Endothelial cell of umbilical vein (primary cell): ENCODE data around the gene ITGB3BP. TPM values are rescaled to one million over a fixed set of nuclear protein-coding genes. Genes with fewer than 3 reads are reported as not detected.

Experiments used
- BruUV-seq: library from RNA; stranded (reverse); fragments of 400-500 nt; replicated peaks from 2 replicates; lab custom pipeline; 2021; lab: Mats Ljungman, UMichigan
- CTCF ChIA-PET: fragments of 300-600, 350-600 bp; sonication (Branson Sonifier 250); formaldehyde crosslinking; loops from one replicate; lab custom pipeline; 2021; ENCODE audit warnings: antibody characterized with exemption, inconsistent platforms; lab: Charles Lee
- POLR2A ChIA-PET: fragments of 300-600, 350-600 bp; sonication (Branson Sonifier 250); formaldehyde crosslinking; loops from one replicate; lab custom pipeline; 2021; ENCODE audit warnings: antibody characterized with exemption, inconsistent platforms; lab: Charles Lee
- DNase-seq: peaks from one replicate; pipeline ENCODE4 v3.0.0-alpha.2; 2011; ENCODE audit warnings: low read depth, low spot score
- FAIRE-seq: peaks from 2 replicates; lab custom pipeline; 2011; peaks lifted over from hg19 to GRCh38; lab: Jason Lieb, UNC
- H2AFZ ChIP-seq: 2 replicates; pipeline ENCODE4 v1.6.0; 2012; ENCODE audit warnings: low read depth, low read length, control low read depth, inconsistent platforms
- H3K27ac ChIP-seq: 2 replicates; pipeline ENCODE4 v1.5.1; 2011; ENCODE audit warnings: low read depth, mild to moderate bottlenecking, control low read depth, low read length, moderate library complexity; ENCODE audit not compliant: insufficient read depth
- H3K27me3 ChIP-seq, 2 experiments: 2 replicates each; pipeline versions ENCODE4 v1.6.0 to v1.6.1; 2011; ENCODE audit warnings: low read length in 2 of 2, mixed read lengths in 1 of 2; ENCODE audit not compliant: control insufficient read depth in 2 of 2, insufficient read depth in 2 of 2
- H3K36me3 ChIP-seq, 2 experiments: 2 replicates in 1 of 2; 3 replicates in 1 of 2; pipeline ENCODE4 v1.5.1; 2011; ENCODE audit warnings: low read length in 2 of 2, mild to moderate bottlenecking in 1 of 2, moderate library complexity in 1 of 2; ENCODE audit not compliant: control insufficient read depth in 2 of 2, insufficient read depth in 2 of 2; ENCODE audit errors: extremely low read depth in 1 of 2
- H3K4me1 ChIP-seq: 3 replicates; pipeline ENCODE4 v1.5.1; 2011; ENCODE audit warnings: mild to moderate bottlenecking, low read length; ENCODE audit not compliant: control insufficient read depth, insufficient read depth; ENCODE audit errors: extremely low read depth
- H3K4me2 ChIP-seq: 2 replicates; pipeline ENCODE4 v1.6.1; 2011; ENCODE audit warnings: low read length, control low read depth, mixed read lengths; ENCODE audit not compliant: insufficient read depth
- H3K4me3 ChIP-seq, 3 experiments: fragments of 200-600 bp in 1 of 3; sonication (generic), shearing (Covaris generic) in 1 of 3; replicated peaks in 1 of 3; 2 replicates each; pipeline ENCODE4 v1.5.1; 2011 to 2016; ENCODE audit warnings: control low read depth in 3 of 3, low read length in 3 of 3, mild to moderate bottlenecking in 2 of 3, inconsistent platforms in 1 of 3, low read depth in 1 of 3, moderate library complexity in 1 of 3; ENCODE audit not compliant: insufficient read depth in 1 of 3
- H3K79me2 ChIP-seq: 2 replicates; pipeline ENCODE4 v1.6.0; 2012; ENCODE audit warnings: low read length, inconsistent platforms; ENCODE audit not compliant: control insufficient read depth, insufficient read depth
- H3K9ac ChIP-seq: replicated peaks from 2 replicates; pipeline ENCODE3; 2011; ENCODE audit warnings: low read length, control low read depth; ENCODE audit not compliant: insufficient read depth; ENCODE audit errors: extremely low read depth
- H3K9me1 ChIP-seq: replicated peaks from 3 replicates; pipeline ENCODE4 v1.6.0; 2011; ENCODE audit warnings: mild to moderate bottlenecking, low read length; ENCODE audit not compliant: control insufficient read depth, insufficient read depth; ENCODE audit errors: extremely low read depth
- H3K9me3 ChIP-seq: replicated peaks from 2 replicates; pipeline ENCODE4 v1.5.1; 2012; ENCODE audit warnings: low read length, inconsistent platforms; ENCODE audit not compliant: control insufficient read depth, insufficient read depth
- H4K20me1 ChIP-seq: replicated peaks from 2 replicates; pipeline ENCODE3; 2011; ENCODE audit warnings: mild to moderate bottlenecking, low read length; ENCODE audit not compliant: control insufficient read depth, insufficient read depth; ENCODE audit errors: extremely low read depth
- EZH2 ChIP-seq: IDR thresholded peaks from 2 replicates; pipeline ENCODE4 v1.6.1; 2012; ENCODE audit warnings: borderline replicate concordance, low read depth, mild to moderate bottlenecking, moderate library complexity, low read length, inconsistent platforms; ENCODE audit not compliant: severe bottlenecking
- FOS ChIP-seq: IDR thresholded peaks from 2 replicates; pipeline ENCODE4 v1.6.1; 2011; ENCODE audit warnings: mild to moderate bottlenecking, low read length, moderate library complexity, borderline replicate concordance; ENCODE audit not compliant: insufficient read depth
- GATA2 ChIP-seq: IDR thresholded peaks from 2 replicates; pipeline ENCODE4 v1.7.0; 2011; ENCODE audit warnings: low read depth, mild to moderate bottlenecking, moderate library complexity, mixed read lengths, low read length; ENCODE audit not compliant: insufficient read length, insufficient read depth
- JUN ChIP-seq: IDR thresholded peaks from 2 replicates; pipeline ENCODE4 v1.6.1; 2011; ENCODE audit warnings: borderline replicate concordance, low read depth; ENCODE audit not compliant: insufficient read length, insufficient read depth
- MYC ChIP-seq: IDR thresholded peaks from one replicate; pipeline ENCODE4 v1.6.1; 2011; ENCODE audit warnings: mild to moderate bottlenecking, low read depth, low read length
- POLR2A ChIP-seq: IDR thresholded peaks from 2 replicates; pipeline ENCODE4 v1.6.1; 2012; ENCODE audit warnings: low read depth, mild to moderate bottlenecking, control low read depth, low read length
- POLR2AphosphoS5 ChIP-seq: IDR thresholded peaks from 2 replicates; pipeline ENCODE4 v1.6.1; 2012; ENCODE audit warnings: low read depth, mild to moderate bottlenecking, control low read depth, low read length, moderate library complexity; ENCODE audit not compliant: insufficient read depth
- dilution Hi-C: fragments of 300-500 bp; cut with MboI; formaldehyde crosslinking; loops from one replicate; pipeline ENCODE4 v1.15.0; 2019; ENCODE audit warnings: low sequenced_read_pairs; ENCODE audit not compliant: extremely low pct_ligation_motif_present
- intact Hi-C: fragments of 100-400 bp; cut with micrococcal nuclease; formaldehyde crosslinking; loops from one replicate; pipeline ENCODE4 v1.10.0; 2022
- polyA plus RNA-seq, 4 experiments: library from polyadenylated mRNA; depleted of rRNA in 3 of 4; stranded (reverse) in 3 of 4; unstranded in 1 of 4; fragments of >200 nt; gene quantifications; 2 replicates each; pipeline versions ENCODE4 v1.2.1 to v1.2.3, GENCODE V29; 2011 to 2012; ENCODE audit warnings: missing spikeins in 1 of 4
- total RNA-seq: library from RNA; stranded (reverse); gene quantifications from 2 replicates; pipeline ENCODE4 v1.2.3, GENCODE V29; 2021
- TF ChIP-seq, protein P1 (sequence below): IDR thresholded peaks from 2 replicates; pipeline ENCODE4 v1.6.1; 2011; ENCODE audit not compliant: insufficient read depth, insufficient read length
- TF ChIP-seq, protein P2 (sequence below), 2 donors: IDR thresholded peaks; 1 replicate in 1 of 2; 2 replicates in 1 of 2; pipeline ENCODE4 v1.5.1; 2011; ENCODE audit warnings: low read length in 2 of 2, mild to moderate bottlenecking in 2 of 2, moderate library complexity in 2 of 2, control low read depth in 1 of 2, inconsistent platforms in 1 of 2, low read depth in 1 of 2; ENCODE audit not compliant: insufficient read depth in 1 of 2; ENCODE audit errors: extremely low read depth in 1 of 2

The ITGB3BP gene
- total and polyA plus RNA-seq, 2 donors (not counting 3 experiments of a cell fraction or from before 2014, with no cell fraction given): 5.3 to 24.4 TPM

DNA sequence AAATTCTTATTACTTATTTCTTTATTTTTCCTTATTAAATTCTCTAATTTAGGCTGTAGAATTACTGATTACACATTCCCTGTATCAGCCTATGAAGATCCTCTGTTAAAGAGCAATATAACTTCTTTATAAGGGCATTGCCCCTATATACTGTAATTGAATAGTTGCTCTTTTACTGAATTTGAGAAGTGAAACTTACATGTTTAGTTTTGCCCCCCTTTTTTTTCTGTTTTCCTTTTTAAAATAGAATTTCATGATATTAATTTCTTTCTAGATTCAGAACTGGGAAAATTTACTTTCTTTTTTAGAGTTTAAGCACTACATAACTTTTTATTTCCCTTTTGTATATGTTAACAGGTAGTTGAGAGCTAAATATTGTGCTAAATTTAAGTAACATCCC, 40.7 kb upstream of the ITGB3BP start:
- H3K4me1 ChIP-seq: no peaks in the 10 kb centered on the region
- TF ChIP-seq, protein P1, sequence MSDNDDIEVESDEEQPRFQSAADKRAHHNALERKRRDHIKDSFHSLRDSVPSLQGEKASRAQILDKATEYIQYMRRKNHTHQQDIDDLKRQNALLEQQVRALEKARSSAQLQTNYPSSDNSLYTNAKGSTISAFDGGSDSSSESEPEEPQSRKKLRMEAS: no peak
- no peak for TF ChIP-seq EZH2
- no peak for TF ChIP-seq FOS
- TF ChIP-seq POLR2A: no peak
- TF ChIP-seq JUN: no peak
- no peak for TF ChIP-seq POLR2AphosphoS5
- no peak for TF ChIP-seq MYC
- no peaks in the 10 kb centered on the region for H3K9me3 ChIP-seq
- H3K4me3 ChIP-seq: no peak overlapping the region
- dilution Hi-C loops: no loop called here
- H3K79me2 ChIP-seq: no peaks in the 10 kb centered on the region
- H3K27me3 ChIP-seq: no peaks in the 10 kb centered on the region
- H3K4me2 ChIP-seq: no peak overlapping the region
- no TSS peak for BruUV-seq
- H3K27ac ChIP-seq: no peak overlapping the region
- H2AFZ ChIP-seq: no peak overlapping the region
- CTCF ChIA-PET: interaction anchor here (0.8 to 1.0 kb wide), 3 partner anchors 8 to 26 kb away, joined by 3 to 5 read pairs (median 4); no protein-coding TSS in a partner anchor
- POLR2A ChIA-PET: no interaction called here
- intact Hi-C loops: no loop called here
- H4K20me1 ChIP-seq: no peaks in the 10 kb centered on the region
- H3K36me3 ChIP-seq: no peaks in the 10 kb centered on the region
- H3K9me1 ChIP-seq: no peaks in the 10 kb centered on the region
- FAIRE-seq: no peak
- DNase-seq: no peak
- no peak overlapping the region for H3K9ac ChIP-seq

DNA sequence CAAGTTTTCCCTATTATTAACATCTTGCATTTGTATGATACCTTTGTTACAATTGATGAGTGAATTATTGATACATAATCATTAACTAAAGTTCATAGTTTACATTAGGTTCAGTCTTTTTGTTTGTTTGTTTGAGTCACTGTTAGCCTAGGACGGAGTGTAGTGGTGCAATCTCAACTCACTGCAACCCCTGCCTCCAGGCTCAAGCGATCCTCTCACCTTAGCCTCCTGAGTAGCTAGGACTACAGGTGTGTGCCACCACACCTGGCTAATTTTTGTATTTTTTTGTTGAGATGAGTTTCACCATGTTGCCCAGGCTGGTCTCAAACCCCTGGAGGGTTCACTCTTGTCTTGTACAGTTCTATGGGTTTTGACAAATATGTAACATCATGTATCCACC, 36.3 kb upstream of the ITGB3BP start:
- Histone ChIP-seq H3K79me2 (no peaks in the 10 kb centered on the region), H3K9me1 (no peaks in the 10 kb centered on the region), H3K4me3 (no peak overlapping the region), H3K36me3 (no peaks in the 10 kb centered on the region), H3K9me3 (no peaks in the 10 kb centered on the region), H4K20me1 (no peaks in the 10 kb centered on the region), H3K4me1 (no peaks in the 10 kb centered on the region), H3K9ac (no peak overlapping the region), H3K27ac (no peak overlapping the region), H2AFZ (no peak overlapping the region), H3K4me2 (no peak overlapping the region), H3K27me3 (no peaks in the 10 kb centered on the region)
- FAIRE-seq (no peak), DNase-seq (no peak)
- TF ChIP-seq, protein P2, sequence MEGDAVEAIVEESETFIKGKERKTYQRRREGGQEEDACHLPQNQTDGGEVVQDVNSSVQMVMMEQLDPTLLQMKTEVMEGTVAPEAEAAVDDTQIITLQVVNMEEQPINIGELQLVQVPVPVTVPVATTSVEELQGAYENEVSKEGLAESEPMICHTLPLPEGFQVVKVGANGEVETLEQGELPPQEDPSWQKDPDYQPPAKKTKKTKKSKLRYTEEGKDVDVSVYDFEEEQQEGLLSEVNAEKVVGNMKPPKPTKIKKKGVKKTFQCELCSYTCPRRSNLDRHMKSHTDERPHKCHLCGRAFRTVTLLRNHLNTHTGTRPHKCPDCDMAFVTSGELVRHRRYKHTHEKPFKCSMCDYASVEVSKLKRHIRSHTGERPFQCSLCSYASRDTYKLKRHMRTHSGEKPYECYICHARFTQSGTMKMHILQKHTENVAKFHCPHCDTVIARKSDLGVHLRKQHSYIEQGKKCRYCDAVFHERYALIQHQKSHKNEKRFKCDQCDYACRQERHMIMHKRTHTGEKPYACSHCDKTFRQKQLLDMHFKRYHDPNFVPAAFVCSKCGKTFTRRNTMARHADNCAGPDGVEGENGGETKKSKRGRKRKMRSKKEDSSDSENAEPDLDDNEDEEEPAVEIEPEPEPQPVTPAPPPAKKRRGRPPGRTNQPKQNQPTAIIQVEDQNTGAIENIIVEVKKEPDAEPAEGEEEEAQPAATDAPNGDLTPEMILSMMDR (IDR thresholded peaks at IDR 0.05; ENCODE audit: extremely low read depth in 1 of 2, insufficient read depth in 1 of 2, low read depth in 1 of 2, low read length in 2 of 2): no peak
- no peak for TF ChIP-seq GATA2
- no peak for TF ChIP-seq MYC
- TF ChIP-seq POLR2A: no peak
- TF ChIP-seq JUN: no peak
- no peak for TF ChIP-seq FOS
- TF ChIP-seq EZH2: no peak
- TF ChIP-seq, protein P1: no peak
- no peak for TF ChIP-seq POLR2AphosphoS5
- ChIA-PET CTCF (interaction anchor here (1.1 to 3.8 kb wide), 2 partner anchors 18 to 688 kb away, joined by 5 to 68 read pairs; no protein-coding TSS in a partner anchor), POLR2A (no interaction called here)
- intact Hi-C loops (loop anchor here (10.0 kb wide), 1 partner anchor 555 kb away; no protein-coding TSS in a partner anchor), dilution Hi-C loops (no loop called here)
- no TSS peak for BruUV-seq
